Breast epithelium (tissue), 3 donors: Measurements from ENCODE around the gene NUDT19.
"Not testable (repeated sequence)": the region's sequence is repeated elsewhere in the genome, so short reads cannot be mapped to it uniquely, and the experiment has no call there.

ENCODE experiments used
- POLR2A ChIP-seq: fragments of 450-650 bp; IDR thresholded peaks from one replicate; pipeline ENCODE4 v1.6.1; 2016; ENCODE audit warnings: antibody characterized with exemption, mild to moderate bottlenecking, moderate library complexity
- TF ChIP-seq, protein P1 (sequence below), 3 donors: fragments of 450-650 bp; IDR thresholded peaks; one replicate each; pipeline ENCODE4 v1.5.1; 2016 to 2017; ENCODE audit warnings: antibody characterized with exemption in 3 of 3, mild to moderate bottlenecking in 3 of 3, moderate library complexity in 3 of 3

DNA sequence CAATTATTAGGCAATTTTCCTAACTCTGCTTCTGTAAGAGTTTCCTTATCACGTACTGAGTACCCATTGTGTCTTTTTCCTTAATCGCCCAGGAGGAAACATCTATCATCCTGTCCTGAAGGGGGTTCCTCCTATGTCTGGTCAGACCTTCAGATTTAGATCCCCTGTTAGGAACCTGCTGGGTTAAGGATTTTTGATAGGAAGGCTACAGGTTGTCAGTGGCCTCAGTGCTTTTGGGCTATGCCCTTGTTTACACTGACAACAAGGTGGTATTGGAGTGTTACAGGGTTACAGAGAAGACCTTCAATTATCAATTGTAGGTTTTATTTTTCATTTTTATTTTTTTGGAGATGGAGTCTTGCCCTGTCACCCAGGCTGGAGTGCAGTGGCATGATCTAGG lies 3.2 kb downstream of the NUDT19 start:
- TF ChIP-seq, protein P1, sequence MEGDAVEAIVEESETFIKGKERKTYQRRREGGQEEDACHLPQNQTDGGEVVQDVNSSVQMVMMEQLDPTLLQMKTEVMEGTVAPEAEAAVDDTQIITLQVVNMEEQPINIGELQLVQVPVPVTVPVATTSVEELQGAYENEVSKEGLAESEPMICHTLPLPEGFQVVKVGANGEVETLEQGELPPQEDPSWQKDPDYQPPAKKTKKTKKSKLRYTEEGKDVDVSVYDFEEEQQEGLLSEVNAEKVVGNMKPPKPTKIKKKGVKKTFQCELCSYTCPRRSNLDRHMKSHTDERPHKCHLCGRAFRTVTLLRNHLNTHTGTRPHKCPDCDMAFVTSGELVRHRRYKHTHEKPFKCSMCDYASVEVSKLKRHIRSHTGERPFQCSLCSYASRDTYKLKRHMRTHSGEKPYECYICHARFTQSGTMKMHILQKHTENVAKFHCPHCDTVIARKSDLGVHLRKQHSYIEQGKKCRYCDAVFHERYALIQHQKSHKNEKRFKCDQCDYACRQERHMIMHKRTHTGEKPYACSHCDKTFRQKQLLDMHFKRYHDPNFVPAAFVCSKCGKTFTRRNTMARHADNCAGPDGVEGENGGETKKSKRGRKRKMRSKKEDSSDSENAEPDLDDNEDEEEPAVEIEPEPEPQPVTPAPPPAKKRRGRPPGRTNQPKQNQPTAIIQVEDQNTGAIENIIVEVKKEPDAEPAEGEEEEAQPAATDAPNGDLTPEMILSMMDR (IDR thresholded peaks at IDR 0.05) = not testable (repeated sequence)
- not testable (repeated sequence) for TF ChIP-seq POLR2A
